Astrocyte (in vitro differentiated cells and primary cell): Measurements from ENCODE around the gene ADORA2A.

Source experiments
- EZH2 ChIP-seq: IDR thresholded peaks from 2 replicates; pipeline ENCODE4 v1.6.1; 2012; ENCODE audit warnings: mild to moderate bottlenecking, low read length, inconsistent platforms; ENCODE audit not compliant: insufficient read depth
- TF ChIP-seq, protein P1 (sequence below): IDR thresholded peaks from 2 replicates; pipeline ENCODE4 v1.5.1; 2011; ENCODE audit warnings: low read depth, mild to moderate bottlenecking, inconsistent platforms, low read length, moderate library complexity; ENCODE audit not compliant: insufficient read depth

- TF ChIP-seq, protein P1, sequence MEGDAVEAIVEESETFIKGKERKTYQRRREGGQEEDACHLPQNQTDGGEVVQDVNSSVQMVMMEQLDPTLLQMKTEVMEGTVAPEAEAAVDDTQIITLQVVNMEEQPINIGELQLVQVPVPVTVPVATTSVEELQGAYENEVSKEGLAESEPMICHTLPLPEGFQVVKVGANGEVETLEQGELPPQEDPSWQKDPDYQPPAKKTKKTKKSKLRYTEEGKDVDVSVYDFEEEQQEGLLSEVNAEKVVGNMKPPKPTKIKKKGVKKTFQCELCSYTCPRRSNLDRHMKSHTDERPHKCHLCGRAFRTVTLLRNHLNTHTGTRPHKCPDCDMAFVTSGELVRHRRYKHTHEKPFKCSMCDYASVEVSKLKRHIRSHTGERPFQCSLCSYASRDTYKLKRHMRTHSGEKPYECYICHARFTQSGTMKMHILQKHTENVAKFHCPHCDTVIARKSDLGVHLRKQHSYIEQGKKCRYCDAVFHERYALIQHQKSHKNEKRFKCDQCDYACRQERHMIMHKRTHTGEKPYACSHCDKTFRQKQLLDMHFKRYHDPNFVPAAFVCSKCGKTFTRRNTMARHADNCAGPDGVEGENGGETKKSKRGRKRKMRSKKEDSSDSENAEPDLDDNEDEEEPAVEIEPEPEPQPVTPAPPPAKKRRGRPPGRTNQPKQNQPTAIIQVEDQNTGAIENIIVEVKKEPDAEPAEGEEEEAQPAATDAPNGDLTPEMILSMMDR, result no peak
- no peak for TF ChIP-seq EZH2
Observed at GRCh38 chr22:24446260-24446611, 18.8 kb downstream of the ADORA2A start.
